Stimulated activated CD4-positive, alpha-beta T cell treated with anti-CD3 and anti-CD28 coated beads, TNF-alpha, amount 100 ng/mL, for 48 hours (primary cell): ENCODE measurements around the gene BUB3.
"Not testable (repeated sequence)": the region's sequence is repeated elsewhere in the genome, so short reads cannot be mapped to it uniquely, and the experiment has no call there.

Experiments used
- DNase-seq, 3 donors: peaks; one replicate each; pipeline ENCODE4 v3.0.0-alpha.2; 2020; ENCODE audit warnings: low read depth in 3 of 3

BUB3 gene

DNA sequence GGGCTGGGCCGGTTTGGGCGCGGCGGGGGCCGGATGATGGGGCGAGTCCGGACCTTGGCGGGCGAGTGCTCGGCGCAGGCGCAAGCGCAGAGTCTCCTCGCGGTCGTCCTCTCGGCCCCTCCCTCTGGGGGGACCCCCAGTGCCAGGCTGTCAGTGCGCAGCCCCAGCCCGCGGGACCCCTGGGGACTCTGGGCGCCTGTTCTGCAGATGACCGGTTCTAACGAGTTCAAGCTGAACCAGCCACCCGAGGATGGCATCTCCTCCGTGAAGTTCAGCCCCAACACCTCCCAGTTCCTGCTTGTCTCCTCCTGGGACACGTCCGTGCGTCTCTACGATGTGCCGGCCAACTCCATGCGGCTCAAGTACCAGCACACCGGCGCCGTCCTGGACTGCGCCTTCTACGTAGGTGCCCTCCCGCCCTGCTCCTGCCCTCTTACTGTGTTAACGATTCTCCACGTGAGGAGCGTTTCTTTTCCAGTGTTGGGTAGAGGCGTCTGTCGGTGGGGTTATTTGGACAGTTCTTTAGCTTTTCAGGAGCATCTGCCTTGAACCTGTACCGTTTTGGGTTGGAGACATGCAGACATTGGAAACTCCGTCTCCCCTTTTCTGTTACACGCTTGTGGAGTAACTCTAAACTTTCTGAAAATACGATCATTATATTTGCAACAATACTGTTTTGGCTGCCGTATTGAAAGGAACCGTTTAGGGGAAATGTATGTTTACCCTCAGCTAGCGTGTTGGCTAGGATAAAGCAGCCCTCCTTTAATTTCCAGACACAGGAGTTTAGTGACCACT, 706 bp downstream of the BUB3 start:
- DNase-seq: no peak

GRCh38 chr10:123156078-123156477, 1.9 kb downstream of the BUB3 start:
- no peak for DNase-seq

GRCh38 chr10:123157210-123157609, 3.0 kb downstream of the BUB3 start:
- DNase-seq: no peak

GRCh38 chr10:123158682-123159081, 4.5 kb downstream of the BUB3 start:
- no peak for DNase-seq

DNA sequence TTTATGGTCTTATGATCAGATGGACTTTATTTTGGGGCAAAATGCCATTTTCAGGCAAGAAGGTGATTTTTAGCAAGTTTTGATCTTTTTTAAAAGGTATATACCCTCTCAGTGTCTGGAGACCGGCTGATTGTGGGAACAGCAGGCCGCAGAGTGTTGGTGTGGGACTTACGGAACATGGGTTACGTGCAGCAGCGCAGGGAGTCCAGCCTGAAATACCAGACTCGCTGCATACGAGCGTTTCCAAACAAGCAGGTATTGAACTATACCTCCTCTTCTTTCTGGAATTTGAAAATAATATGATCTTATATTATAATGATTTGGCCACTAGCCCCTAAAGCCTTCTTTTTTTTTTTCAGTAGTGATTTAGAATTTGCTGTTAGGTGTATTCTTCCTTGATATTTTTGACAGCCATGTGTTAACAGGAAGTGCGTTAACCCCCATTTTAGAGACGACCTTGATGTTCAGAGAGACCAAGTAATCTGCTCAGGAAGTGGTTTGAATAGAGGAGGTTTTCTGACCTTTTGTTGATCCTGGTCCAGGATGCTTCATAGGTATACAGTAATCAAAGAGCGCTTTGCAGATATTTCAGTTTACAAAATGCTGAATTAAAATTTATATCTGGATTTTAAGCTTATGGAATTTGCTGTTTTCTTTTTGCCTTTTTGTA, 6.2 kb downstream of the BUB3 start:
- no peak for DNase-seq

GRCh38 chr10:123164319-123164718, 10.1 kb downstream of the BUB3 start:
- no peak for DNase-seq

DNA sequence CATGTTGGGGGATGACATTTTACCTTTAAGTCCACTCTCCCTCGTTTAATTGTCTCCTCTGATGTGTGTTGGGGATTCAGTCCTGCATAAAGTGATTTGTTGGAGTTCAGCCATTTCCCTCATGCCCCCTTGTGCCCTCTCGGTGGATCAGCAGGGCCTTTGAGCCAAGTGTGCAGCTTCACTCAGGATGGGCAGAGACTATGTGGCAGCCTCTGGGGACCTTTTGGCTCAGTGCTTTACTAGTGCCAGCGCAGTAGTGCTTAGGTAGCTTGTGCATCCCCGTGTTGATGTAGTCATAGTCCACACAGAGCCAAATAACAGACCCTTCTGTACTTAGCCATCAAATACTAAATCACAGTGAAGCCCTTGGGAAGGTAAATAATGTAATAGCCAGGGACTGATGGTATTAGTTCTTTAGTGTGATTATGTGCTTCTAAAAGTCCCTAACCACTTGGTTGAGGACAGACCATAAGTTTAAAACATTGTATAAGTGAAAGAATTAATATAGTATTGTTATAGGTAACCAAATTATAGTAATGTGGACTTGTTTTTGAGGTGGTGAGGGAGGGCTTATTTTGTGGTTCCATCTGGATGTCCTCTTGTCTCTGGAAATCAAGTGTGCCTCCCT, 11.4 kb downstream of the BUB3 start:
- no peak for DNase-seq

DNA sequence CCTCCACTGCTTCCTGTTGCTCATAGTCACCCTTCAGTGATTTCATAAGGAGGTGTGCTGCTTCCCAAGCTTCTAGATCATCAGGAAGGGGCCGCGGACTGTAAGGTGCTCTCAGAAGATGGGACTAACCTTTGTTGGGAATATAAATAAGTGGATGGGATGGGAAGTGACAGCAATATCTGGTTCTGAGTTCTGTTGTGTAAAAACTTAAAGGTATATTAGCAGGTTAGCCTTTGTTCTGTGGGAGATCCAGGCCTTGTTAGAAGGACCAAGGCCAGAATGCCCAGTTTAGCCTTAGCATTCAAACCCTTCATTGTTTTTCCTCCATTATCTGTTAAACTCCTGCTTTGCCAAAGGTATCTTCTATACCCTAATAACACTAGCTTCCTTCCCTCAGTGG, 12.4 kb downstream of the BUB3 start:
- no peak for DNase-seq

GRCh38 chr10:123170961-123171360, 16.8 kb downstream of the BUB3 start:
- no peak for DNase-seq

GRCh38 chr10:123171616-123172015, 17.4 kb downstream of the BUB3 start:
- DNase-seq: not testable (repeated sequence)

DNA sequence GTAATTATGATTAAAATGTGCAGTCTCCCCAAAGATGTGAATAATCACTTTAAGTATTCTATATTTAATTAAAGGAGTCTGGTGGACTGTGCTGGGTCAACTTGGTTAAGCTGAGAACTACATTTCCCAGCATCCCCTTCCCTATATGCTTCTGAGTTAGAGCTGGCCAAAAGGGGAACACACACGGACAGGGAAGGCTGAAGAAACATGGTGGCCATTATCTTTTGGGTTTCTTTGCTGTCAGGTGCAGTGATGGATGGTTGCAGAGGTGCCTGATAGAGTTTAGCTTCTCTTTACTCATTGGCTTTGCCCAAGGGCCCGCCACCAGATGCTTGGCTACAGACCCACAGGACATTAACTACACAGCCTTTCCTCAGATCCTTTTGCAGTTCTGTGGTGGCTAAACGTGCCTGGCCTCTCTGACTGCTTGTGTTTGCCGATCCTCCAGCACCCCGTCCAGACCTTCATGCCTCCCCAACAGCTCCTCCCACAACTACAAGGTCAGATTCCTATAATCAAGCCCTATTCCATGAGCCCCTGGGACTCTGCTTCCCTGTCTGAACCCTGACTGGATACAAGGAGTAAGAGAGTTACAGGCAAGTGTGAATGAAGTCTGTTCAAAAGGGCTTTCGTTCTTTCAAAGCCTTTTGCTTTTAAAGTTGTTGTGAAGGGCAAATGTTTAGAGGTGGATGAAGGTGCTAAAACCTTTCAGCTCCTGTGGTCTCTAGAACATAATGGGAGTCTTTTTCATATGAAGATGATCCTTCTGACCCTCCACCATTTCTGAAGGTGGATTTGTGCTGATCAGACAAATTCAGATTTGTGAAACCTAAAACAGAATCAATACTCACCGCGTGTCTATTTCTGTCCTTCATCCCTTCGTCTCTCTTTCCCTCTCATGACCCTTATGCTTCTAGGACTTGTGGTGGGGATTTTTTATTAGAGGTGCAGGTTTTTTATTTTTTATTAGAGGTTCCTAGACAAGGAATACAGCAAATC, 21.5 kb downstream of the BUB3 start:
- no peak for DNase-seq

DNA sequence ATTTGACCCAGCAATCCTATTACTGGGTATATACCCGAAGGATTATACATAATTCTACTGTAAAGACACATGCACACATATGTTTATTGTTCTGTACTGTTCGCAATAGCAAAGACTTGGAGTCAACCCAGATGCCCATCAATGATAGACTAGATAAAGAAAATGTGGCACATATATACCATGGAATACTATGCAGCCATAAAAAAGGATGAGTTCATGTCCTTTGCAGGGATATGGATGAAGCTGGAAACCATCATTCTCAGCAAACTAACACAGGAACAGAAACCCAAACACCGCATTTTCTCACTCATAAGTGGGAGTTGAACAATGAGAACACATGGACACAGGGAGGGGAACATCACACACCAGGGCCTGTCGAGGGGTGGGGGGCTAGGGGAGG, 24.2 kb downstream of the BUB3 start:
- DNase-seq: not testable (repeated sequence)

GRCh38 chr10:123180101-123181090, 26.2 kb downstream of the BUB3 start:
- DNase-seq: no peak

DNA sequence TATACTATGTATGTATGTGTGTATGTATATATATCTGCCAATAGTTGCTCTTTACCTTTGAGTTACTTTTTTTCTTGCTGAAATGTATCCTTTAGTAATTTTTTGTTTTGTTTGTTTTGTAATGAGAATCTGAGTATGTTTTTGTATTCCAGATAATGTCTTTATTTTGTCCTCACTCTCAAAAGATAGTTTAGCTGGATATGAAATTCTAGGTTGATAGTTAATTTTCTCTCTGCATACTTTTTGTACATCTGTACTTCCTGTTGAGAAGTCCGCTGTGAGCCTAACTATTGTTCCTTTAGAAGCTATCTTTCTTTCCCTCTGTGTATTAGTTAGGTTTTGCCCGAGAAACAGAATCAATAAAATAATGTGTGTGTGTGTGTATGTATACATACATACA, 29.5 kb downstream of the BUB3 start:
- DNase-seq: no peak

DNA sequence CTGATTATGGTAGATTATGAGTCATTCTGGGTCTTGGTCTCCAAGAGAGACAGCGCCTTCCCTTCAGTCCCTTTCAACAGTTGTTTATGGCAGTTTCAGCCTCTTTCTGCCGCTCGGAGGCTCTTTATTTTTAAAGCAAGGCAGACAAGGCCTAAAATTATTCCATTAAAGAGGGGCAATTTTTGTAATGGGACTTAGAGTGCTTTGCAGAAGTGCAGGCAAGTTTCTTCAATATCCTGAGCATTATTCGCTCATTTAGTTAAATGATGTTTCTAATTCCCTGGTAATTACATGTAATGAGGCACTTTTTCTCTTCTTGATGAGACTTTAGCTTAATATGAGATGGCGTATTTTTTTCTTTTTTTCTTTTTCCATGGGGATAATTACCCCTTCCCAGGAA, 33.6 kb downstream of the BUB3 start:
- DNase-seq: no peak

- DNase-seq: no peak
Measured at GRCh38 chr10:123191886-123192285, 37.7 kb downstream of the BUB3 start.

- no peak for DNase-seq
Measured at GRCh38 chr10:123194056-123194455, 39.9 kb downstream of the BUB3 start.

DNA sequence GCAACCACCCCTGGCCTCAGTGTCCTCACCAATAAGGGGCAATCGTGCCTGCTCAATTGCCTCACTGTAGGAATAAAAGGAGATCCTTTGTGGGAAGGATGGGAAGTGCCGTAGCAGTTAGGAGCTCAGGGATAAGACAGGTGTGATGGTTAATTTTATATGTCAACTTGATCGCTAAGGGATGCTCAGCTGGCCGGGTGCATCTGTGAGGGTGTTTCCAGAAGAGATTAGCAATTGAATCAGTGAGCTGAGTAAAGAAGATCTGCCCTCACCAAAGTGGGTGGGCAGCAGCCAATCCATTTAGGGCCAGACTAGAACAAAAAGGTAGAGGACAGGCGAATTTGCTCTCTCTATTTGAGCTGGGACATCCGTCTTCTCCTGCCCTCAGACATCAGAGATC, 46.3 kb downstream of the BUB3 start:
- DNase-seq: no peak

DNA sequence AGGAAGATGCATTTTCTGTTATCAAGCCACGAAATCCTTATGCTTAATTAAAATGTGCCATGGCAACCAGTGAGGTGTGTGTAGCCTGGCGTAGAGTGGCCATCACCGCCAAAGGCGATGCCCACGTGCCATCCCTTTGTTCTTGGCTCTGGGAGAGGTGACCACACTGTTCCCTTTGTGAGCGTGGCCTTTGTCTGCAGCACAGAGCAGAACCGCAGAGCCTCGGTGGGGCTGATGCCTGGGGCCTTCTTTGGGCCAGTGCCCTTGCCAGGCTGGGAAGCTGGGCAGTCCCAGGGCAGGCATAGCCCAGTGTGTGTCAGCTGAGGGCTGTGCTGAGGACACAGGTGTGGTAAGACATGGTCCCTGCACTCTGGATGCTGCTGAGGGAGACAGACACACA, 48.3 kb downstream of the BUB3 start:
- DNase-seq: no peak

DNA sequence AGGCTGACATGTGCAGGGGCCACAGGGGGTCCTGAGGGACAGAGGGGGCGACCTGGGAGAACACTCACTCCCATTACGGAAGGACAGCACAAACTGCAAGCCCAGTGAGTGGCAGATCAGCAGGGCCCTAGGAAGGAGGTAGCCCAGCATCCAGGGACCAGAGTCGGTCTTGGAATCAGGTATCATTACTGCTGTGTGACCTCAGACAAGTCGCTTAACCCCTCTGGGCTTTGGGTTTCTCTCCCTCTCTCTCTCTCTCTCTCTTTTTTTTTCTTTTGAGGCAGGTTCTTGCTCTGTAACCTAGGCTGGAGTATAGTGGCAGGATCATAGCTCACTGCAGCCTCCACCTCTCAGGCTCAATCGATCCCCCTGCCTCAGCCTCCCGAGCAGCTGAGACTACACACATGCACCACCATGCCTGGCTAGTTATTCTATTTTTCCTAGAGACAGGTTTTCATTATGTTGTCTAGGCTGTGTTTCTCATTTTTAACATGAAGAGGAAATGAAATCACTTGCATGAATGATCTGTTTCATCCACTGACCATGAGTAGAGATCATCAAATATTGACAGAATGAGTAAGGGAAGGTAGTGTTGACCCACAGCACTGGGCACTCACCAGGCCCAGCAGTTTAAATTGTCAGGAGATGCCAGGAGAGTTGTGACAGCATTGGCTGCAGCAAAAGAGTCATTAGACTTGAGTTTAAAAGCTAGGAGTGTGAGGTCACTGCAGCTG, 49.4 kb downstream of the BUB3 start:
- DNase-seq: no peak
